Left hindlimb (tissue), 1 donor: Measurements from ENCODE around the gene MYO1G.
"Not testable (repeated sequence)": the region's sequence is repeated elsewhere in the genome, so short reads cannot be mapped to it uniquely, and the experiment has no call there.

Source experiments
- DNase-seq: peaks from one replicate; pipeline ENCODE4 v3.0.0-alpha.2; 2018

The MYO1G gene

GRCh38 chr7:44999245-45000092 is 20.7 kb upstream of the MYO1G start:
- DNase-seq, result peak; percentile 100

- no peak for DNase-seq
Measured at GRCh38 chr7:44998153-44998871, 19.5 kb upstream of the MYO1G start.

GRCh38 chr7:44995555-44996493 is 17.0 kb upstream of the MYO1G start:
- DNase-seq, result no peak

- DNase-seq, result no peak
Measured at GRCh38 chr7:44994877-44995554, 16.2 kb upstream of the MYO1G start.

- not testable (repeated sequence) for DNase-seq
Measured at GRCh38 chr7:44992004-44992795, 13.4 kb upstream of the MYO1G start.

GRCh38 chr7:44990109-44991023 is 11.6 kb upstream of the MYO1G start:
- no peak for DNase-seq

- DNase-seq, result no peak
Measured at GRCh38 chr7:44989132-44989531, 10.3 kb upstream of the MYO1G start.

- no peak for DNase-seq
Measured at GRCh38 chr7:44988701-44989100, 9.9 kb upstream of the MYO1G start.

GRCh38 chr7:44987996-44988395 is 9.2 kb upstream of the MYO1G start:
- DNase-seq, result no peak

GRCh38 chr7:44987457-44987856 is 8.6 kb upstream of the MYO1G start:
- no peak for DNase-seq

- peak; percentile 95 for DNase-seq
Measured at GRCh38 chr7:44986218-44987053, 7.6 kb upstream of the MYO1G start.

- DNase-seq, result no peak
Measured at GRCh38 chr7:44985900-44986217, 7.0 kb upstream of the MYO1G start.

GRCh38 chr7:44985033-44985695 is 6.3 kb upstream of the MYO1G start:
- DNase-seq, result no peak

GRCh38 chr7:44984478-44984758 is 5.6 kb upstream of the MYO1G start:
- no peak for DNase-seq

GRCh38 chr7:44983742-44984477 is 5.1 kb upstream of the MYO1G start:
- no peak for DNase-seq

GRCh38 chr7:44982970-44983369 is 4.2 kb upstream of the MYO1G start:
- DNase-seq, result no peak

GRCh38 chr7:44982535-44982923 is 3.7 kb upstream of the MYO1G start:
- DNase-seq, result no peak

GRCh38 chr7:44981035-44981706 is 2.4 kb upstream of the MYO1G start:
- DNase-seq, result no peak
